DND-41 (cell line): Measurements from ENCODE around the gene GBE1.

Source experiments
- EZH2 ChIP-seq: IDR thresholded peaks from 3 replicates; pipeline ENCODE4 v1.6.1; 2012; ENCODE audit warnings: borderline replicate concordance, low read depth, mild to moderate bottlenecking, moderate library complexity, low read length, inconsistent platforms; ENCODE audit not compliant: severe bottlenecking
- TF ChIP-seq, protein P1 (sequence below): IDR thresholded peaks from 2 replicates; pipeline ENCODE4 v1.5.1; 2012; ENCODE audit warnings: borderline replicate concordance, low read length, moderate library complexity, mild to moderate bottlenecking; ENCODE audit not compliant: poor library complexity, severe bottlenecking; ENCODE audit errors: extremely low read depth

- TF ChIP-seq, protein P1, sequence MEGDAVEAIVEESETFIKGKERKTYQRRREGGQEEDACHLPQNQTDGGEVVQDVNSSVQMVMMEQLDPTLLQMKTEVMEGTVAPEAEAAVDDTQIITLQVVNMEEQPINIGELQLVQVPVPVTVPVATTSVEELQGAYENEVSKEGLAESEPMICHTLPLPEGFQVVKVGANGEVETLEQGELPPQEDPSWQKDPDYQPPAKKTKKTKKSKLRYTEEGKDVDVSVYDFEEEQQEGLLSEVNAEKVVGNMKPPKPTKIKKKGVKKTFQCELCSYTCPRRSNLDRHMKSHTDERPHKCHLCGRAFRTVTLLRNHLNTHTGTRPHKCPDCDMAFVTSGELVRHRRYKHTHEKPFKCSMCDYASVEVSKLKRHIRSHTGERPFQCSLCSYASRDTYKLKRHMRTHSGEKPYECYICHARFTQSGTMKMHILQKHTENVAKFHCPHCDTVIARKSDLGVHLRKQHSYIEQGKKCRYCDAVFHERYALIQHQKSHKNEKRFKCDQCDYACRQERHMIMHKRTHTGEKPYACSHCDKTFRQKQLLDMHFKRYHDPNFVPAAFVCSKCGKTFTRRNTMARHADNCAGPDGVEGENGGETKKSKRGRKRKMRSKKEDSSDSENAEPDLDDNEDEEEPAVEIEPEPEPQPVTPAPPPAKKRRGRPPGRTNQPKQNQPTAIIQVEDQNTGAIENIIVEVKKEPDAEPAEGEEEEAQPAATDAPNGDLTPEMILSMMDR = no peak
- TF ChIP-seq EZH2 = no peak
Observed at GRCh38 chr3:81696090-81696489, 65.4 kb downstream of the GBE1 start.
